ENCODE results near the gene GUCY2D. TPM values are rescaled to one million over a fixed set of nuclear protein-coding genes. Genes with fewer than 3 reads are reported as not detected.
"Not testable (repeated sequence)": the region's sequence is repeated elsewhere in the genome, so short reads cannot be mapped to it uniquely, and the experiment has no call there.

GUCY2D gene
- total RNA-seq, 1 donor from 2014 or later, result not detected

DNA sequence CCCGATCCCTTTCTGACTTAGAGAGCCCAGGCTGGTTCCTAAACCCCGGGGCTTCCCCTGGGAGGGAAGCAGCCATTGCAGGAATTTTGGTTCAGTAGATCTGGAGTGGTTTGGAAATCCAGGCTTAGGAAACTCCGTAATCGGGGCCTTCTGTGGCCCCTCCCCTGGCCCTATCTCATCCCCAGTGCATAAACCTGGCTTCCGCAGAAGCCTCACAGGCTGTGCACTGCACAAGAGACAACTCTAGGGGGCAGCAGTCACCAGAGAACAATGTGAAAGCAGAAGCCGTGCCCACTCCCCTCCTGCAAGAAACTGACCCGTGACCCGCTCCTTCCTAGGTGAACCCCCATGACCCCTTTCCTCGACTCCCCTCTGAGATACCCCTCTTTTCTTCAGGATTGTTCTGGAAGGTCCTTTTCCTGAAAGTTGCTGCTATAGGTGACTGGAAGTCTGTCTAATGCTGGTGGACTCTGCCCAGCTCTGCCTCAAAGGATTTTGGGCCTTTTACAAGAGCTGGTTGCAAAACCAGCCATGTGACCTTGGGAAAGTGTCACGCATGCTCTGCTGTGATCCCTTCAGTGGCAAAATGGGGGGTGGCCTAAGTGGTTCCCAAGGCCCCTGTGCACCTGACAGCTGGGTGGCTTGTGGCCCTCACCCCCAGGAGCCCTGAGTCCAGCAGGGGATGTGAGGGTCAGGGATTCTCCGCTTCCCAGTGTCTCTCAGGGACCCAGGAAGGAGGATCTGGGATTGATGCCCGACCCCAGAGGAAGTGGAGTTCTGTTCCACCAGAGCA lies 14.4 kb downstream of the GUCY2D start:
- peak; percentile 3 to 34 for DNase-seq (ENCODE audit: low read depth in 2 of 2)

DNA sequence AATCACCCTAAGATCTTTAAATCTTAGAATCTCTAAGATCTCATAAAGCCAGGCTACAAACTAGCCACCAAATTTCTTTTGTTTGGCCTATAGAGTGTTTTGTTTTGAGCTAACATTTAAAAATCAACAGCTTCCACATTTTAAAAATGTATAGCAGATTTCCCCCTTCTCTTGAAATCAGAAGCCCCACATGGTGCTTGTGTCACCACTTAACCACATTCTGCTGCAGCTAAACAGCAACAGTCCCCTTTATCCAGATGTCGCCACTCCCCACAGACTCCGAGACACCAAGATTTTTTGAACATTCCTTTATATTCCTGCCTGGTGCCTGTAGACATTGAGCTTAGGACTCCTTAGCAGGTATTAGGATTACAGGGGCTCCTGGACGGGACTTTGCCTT lies 16.0 kb downstream of the GUCY2D start:
- DNase-seq (ENCODE audit: low read depth in 2 of 2), result no peak

DNA sequence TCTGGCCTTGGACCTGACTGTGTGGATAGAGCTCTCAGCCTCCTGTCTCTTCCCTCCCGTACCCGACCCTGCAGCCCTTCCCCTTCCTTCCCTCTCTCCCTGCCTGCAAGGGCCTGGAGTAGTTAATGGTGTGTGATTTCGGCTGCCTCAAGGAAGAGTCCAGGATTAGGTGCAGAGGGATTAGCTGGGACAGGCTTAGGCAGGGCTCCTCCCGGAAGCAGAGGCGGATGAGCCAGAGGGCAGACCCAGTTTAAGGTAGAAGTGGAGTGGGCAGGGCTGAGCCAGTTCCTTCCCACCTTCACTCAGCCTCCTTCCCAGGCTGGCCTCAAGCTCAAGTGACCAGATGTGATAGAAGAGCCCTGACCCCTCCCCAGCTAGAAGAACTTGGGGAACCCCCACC lies 16.8 kb downstream of the GUCY2D start:
- no peak for DNase-seq (ENCODE audit: low read depth in 2 of 2)

DNA sequence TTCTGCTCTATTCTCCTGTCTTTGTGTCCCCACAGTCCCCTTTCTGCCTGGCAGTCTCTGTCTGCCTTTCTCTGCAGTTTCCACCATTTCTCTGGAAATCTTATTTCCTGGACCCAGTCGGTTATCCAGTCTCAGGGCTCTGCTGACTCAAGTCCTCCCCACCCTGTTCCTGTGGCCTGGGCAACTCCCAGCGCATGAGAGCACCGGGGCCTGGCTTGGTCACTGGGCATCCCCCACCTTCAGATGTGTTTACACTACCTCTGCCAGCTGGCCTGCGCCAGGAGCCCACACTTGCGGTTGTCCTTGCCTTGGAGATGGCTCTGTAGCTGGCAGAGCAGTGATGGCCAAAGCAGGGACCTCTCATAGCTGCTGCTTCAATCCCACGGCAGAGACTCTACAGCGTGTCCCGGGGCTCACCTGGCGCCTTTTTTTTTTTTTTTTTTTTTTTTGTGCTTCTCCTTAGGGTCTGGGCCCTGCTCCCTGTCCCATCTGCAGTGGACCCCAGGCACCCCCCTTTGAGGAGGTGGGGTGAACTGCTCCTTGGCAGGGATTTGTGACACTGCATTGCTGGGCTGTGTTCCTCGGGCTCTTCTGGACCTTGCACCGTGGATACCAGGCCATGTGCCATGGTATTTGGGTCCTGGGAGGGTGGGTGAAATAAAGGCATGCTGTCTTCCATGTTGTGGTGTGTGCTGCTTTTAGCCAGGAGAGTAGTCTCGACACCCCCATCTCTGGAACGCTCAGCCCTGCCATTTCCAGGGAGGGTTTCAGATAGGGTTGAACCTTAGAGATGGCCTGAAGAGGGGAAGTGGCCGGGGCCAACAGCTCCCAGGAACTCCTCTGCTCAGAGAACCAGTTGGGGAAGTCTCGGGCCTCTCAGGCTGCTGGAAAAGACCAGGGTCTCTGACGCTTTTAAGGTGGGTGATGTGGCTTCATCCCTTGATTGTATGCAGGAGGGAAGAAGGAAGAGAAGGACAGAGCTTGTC lies 17.5 kb downstream of the GUCY2D start:
- peak in 1 of 2 donors; percentile 18 for DNase-seq (ENCODE audit: low read depth in 2 of 2)

DNA sequence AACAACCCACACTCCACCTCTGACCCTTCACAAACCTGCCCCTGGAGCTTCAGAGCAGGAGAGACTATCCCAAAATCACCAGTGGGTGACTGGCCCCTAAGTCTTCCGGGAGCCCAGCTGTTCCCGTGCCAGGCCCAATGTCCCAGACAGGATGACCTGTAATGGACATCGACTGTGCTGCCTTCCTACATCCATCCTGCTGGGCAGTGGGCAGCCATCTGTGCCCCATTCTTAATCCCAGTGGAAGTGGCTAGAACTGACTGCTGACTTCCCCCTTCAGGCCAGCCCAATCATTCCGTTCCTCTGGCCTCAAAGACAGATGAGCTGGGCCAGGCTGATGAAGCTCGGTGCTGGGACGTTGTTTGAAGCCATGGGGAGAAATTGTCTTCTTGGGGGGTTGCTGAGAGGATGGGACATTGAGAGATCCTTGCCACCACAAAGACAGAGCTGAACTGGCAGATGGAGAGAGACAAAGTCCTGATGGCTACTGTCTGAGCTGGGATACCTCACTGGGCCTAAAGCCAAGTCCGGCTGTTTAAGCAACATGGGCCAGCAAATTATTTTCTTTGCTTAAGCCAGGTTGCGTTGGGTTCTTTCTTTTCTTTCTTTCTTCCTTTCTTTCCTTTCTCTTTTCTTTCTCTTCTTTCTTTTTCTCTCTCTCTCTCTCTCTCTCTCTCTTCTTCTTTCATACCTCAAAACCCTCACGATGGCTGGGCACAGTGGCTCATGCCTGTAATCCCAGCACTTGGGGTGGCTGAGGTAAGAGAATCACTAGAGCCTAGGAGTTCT lies 18.6 kb downstream of the GUCY2D start:
- no peak for DNase-seq (ENCODE audit: low read depth in 2 of 2)

DNA sequence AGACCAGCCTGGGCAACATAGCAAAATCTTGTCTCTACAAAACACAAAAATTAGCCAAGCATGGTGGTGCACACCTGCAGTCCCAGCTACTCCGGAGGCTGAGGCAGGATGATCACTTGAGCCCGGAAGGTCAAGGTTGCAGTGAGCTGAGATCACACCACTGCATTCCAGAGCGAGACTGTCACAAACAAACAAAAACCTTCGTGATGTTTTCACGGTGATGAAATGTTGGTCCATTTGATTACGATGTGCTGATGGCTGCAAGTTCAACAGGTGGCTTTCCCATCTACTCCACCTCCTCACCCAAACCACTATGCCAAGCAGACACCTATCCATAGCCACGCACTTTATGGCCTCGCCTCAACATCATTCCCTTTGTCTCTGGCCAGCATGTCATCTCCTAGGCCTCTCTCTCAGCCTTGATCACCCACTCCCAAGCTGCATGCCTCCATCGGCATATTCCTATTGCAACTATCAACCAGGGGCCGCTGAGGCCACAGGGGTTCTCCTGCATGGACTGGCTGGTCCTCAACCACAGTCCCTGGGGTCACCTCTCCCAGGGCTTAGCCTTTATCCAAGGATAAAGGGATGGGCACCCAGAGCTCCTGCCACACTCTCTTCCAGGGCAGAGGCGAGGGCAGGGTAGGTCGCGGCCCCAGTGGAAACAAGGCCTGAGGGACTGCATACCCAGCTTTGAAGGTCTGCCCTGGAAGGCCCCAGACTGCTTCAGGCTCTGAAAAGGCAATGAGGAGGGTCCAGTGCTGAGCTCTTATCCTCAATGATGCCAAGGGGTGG lies 19.3 kb downstream of the GUCY2D start:
- DNase-seq (ENCODE audit: low read depth in 2 of 2), result no peak

DNA sequence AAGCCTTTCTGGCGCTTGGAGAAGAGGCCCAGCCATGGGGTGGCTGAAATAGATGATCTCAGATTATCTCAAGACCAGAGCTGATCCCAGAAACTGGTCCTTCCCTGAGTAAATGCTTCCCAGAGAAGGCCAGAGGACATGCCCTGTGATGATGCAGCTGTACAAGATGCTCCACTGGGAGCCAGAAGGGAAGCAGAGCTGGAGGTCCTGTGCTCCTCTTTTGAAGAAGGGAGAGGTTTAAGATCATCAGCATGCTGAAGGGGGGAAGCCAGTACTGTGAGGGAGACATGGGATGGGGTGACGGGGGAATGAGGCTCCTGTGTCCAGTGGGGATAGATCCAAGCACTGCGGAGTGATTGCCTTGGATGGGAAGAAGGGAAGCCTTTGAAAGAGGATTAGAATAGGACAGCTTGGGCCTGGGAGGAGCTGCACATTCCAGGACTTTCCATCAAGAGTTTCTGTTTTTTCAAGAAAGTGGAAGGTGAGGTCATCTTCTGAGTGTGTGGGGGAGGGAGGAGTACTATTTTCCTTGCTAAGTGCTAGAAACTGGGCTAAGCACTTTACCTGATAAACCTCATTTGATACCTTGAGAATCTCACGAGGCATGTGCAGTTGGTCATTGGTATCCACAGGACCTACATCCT lies 20.1 kb downstream of the GUCY2D start:
- DNase-seq (ENCODE audit: low read depth in 2 of 2), result no peak

DNA sequence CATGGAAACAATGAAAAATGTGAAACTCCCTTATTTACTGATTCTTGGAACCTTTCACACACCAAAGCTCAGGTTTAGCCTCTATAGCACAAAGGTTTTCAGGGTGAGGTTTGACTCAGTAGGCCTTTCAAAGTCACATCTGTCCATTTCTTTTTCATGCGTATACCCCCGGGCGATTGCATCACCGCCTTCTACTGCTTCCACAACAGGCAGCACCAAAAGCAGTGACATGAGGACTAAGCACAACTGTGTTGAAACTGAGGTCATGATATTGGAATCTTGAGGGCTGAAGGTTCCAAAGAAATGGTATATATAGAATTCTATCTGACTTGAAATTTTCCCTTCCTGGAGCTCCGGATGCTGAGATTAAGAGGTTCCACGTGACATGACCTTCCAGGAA lies 21.7 kb downstream of the GUCY2D start:
- not testable (repeated sequence) for DNase-seq (ENCODE audit: low read depth in 2 of 2)

DNA sequence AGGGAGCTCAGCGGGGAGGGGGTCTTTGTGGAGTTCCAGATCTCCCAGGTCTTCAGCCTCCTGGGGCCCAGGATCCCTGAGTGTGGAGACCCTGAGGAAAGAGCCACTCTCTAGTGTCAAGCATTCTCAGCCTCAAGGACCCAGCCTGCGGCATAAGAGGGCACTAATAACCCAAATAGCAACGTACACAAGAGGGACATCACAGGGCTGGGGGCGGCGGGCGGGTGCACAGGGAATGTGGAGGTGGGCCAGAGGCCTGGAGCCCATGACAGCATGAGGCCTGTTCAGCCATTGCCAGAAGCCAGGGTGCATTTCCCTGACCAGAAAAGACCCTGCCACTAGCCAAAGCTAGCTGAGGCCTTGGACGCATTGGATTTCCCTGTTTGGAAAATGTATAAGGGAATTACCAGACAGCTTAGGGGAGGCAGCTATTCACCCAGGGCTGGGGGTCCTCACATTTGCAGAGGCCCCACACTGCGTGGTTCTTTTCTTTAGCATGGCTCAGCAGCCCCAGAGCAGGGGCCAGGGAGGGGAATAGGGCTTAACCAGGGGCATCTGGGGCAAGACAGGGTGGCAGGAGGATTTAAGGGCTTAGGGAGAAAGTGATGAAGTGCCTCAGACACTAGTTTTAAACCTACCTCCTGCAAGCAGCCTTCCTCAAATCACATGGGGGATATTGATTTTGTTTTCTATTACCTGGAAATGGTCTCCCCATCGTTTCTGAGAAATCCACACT lies 22.9 kb downstream of the GUCY2D start:
- DNase-seq (ENCODE audit: low read depth in 2 of 2), result no peak

DNA sequence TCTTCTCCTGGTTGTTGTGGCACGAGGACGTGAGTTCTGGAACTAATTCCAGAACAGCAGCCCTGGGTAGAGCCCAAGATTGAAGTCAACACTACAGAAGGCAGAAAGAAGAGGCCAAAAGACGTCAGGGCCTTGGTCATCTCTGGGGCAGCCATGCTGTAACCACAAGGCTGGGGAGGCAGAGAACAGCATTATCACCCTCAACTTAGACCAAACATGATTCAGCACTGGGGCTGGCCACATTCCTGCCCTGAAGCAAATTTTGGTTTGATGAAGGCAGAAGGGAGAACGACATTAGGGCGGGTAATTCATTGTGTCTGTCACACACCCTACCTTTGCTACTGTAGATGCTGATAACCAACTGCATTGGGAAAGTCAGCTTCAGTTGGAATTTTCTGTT lies 26.7 kb downstream of the GUCY2D start:
- DNase-seq (ENCODE audit: low read depth in 2 of 2), result no peak

DNA sequence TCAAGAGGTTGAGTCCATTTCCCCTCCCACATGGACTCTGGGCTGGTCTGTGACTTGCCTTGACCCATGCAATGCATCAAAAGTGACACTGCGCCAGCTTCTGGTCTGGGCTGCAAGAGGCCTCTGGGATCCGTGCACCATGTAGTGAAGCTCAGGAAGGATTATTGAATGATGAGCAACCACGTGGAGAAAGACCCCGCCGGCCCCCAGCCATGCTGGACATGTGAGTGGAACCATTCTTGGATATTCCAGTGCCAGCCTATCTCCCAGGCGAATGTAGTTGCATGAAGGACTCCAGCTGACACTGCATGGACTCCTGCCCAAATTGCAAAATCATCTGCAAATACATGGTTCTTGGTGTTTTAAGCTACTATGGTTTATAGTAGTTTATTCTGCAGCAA lies 28.8 kb downstream of the GUCY2D start:
- DNase-seq (ENCODE audit: low read depth in 2 of 2), result no peak

DNA sequence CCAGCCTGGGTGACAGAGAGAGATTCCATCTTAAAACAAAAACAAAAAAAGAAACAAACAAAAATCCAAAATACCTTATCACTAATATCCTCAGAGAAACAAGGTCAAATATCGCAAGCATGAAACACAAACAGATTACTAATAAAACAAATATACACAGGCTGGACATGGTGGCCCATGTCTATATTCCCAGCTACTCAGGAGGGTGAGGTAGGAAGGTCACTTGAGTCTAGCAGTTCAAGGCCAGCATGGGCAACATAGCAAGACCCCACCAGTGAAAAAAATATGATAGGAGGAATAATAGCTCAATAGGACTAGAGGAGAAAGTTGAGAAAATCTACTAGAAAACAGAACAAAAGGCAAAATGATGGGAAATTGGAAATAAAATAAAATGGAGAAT lies 29.5 kb downstream of the GUCY2D start:
- no peak for DNase-seq (ENCODE audit: low read depth in 2 of 2)

DNA sequence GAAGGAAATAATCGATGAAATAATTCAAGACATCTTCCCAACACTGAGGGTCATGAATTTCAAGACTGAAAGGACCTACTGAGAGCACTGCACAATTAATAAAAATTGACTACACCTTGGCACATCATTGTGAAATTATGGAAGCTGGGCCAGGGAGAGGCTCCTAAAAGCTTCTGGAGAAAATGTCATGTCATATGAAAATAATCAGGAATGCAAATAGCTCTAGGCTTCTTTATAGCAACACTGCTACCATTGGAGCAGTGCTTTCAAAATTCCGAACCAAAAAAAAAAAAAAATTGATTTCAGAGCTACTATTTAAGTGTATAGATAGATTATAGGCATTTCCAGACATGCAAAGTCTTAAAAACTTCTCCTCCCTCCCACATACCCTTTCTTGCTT lies 30.0 kb downstream of the GUCY2D start:
- no peak for DNase-seq (ENCODE audit: low read depth in 2 of 2)

DNA sequence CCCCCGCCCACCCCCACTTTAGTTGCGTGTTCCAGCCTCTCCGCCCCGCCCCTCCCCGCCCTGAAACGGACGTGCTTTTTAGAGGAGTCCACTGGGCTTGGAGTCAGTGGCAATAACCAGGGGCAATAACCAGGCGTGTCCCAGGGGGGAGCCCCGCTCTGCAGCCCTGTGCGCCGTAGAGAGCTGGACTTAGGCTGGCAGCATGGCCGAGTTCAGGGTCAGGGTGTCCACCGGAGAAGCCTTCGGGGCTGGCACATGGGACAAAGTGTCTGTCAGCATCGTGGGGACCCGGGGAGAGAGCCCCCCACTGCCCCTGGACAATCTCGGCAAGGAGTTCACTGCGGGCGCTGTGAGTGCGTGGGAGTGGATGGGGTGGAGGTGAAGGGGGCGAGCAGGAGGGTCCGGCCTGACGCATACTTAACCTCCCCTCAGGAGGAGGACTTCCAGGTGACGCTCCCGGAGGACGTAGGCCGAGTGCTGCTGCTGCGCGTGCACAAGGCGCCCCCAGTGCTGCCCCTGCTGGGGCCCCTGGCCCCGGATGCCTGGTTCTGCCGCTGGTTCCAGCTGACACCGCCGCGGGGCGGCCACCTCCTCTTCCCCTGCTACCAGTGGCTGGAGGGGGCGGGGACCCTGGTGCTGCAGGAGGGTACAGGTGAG lies 36.7 kb downstream of the GUCY2D start, which contains the start of gene ALOX15B:
TSS of gene ALOX15B (plus strand) at position 106 of the 657 bp plus-strand sequence. CDS start at position 203, 97 bp downstream.
- no peak for DNase-seq (ENCODE audit: low read depth in 2 of 2)

DNA sequence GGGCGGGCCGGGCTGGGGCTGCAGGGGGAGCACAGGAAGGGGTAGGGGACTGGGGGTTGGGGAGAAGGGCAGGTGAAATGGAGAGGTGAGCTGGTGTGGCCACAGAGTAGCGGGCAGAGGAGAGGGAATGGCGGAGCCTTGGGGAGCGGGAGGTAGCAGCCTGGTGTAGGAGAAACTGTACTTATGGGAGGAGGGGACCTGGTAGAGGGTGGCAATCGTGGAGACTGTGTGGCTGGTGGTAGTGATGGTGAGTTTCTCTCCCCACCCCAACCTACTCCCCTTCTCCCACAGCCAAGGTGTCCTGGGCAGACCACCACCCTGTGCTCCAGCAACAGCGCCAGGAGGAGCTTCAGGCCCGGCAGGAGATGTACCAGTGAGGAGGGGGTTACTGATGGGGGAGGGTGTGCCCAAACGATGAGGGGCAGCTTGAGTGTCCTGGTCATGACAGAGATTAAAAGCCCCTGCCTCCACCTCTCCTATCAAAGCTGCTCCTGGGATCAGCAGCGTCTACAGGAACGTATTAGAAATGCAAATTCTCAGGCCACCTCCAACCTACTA lies 37.3 kb downstream of the GUCY2D start:
- no peak for DNase-seq (ENCODE audit: low read depth in 2 of 2)

DNA sequence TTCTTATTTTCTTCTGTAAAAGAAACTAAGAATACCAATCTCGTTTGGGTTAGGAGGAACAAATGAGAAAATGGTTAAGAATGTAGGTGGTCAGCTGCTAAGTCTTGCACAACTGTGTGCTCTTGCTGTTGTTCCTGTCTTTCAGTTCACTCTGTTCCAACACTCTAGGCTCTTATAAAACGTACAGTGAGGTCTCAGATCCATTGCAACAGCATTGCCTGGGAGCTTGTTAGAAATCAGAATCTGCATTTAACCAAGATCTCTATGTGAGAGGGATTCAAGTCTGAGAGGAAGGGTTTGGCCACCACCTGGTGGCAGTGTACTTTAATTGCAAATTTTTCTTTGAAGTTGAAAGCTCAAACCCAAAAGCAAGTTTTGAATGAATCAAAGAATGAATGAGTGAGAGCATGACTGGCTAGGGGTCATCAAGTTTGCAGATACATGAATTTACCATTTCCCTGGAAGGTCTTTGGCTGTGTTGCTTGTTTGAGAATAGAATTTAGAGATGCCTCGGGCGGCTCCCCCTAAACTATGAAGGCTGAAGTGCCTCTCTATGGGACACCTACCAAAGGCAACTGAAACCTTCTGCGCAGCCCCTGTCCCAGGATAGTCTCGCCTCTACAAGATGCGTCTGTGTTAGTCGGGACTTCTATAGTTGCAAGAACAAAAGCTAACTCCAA lies 39.0 kb downstream of the GUCY2D start:
- peak; percentile 47 to 65 for DNase-seq (ENCODE audit: low read depth in 2 of 2)

DNA sequence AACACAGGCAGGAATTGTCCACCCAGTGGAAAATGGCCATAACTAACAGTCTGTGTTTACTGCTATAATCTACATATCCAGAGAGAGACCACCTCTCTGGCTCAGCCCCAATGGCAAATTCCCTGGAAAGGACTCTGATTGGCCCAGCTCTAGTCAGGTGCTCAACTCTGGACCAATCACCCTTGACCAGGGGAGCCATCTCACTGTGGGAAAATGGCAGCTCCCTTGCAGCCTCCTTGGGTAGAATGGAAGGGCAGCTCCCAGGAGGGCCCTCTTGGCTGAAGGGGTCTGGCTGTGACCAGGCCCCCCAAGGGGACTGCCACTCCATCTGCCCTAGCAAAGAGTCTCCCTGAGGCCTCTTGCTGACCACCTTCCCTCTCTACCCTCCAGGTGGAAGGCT lies 39.6 kb downstream of the GUCY2D start:
- DNase-seq (ENCODE audit: low read depth in 2 of 2), result no peak

Measured in dermis microvascular lymphatic vessel endothelial cell (primary cell).